Keratinocyte (primary cell): Measurements from ENCODE around the gene GSC2. TPM values are rescaled to one million over a fixed set of nuclear protein-coding genes. Genes with fewer than 3 reads are reported as not detected.
A peak's percentile ranks its signal among the peaks of the same experiment; 100 is the strongest.

Experiments
- DNase-seq: peaks from one replicate; pipeline ENCODE4 v3.0.0-alpha.2; 2011; ENCODE audit warnings: low read depth, missing footprints, low spot score
- FAIRE-seq: peaks from 2 replicates; lab custom pipeline; 2011; peaks lifted over from hg19 to GRCh38; lab: Jason Lieb, UNC
- H2AFZ ChIP-seq: 2 replicates; pipeline ENCODE4 v1.6.0; 2012; ENCODE audit warnings: low read length, control low read depth, inconsistent platforms; ENCODE audit not compliant: control insufficient read depth
- H3K27ac ChIP-seq: 2 replicates; pipeline ENCODE4 v1.5.1; 2011; ENCODE audit warnings: low read length; ENCODE audit not compliant: control insufficient read depth, insufficient read depth
- H3K27me3 ChIP-seq: 3 replicates; pipeline ENCODE4 v1.6.0; 2011; ENCODE audit warnings: low read length; ENCODE audit not compliant: control insufficient read depth, insufficient read depth; ENCODE audit errors: extremely low read depth
- H3K36me3 ChIP-seq, 2 experiments: 2 replicates in 1 of 2; 3 replicates in 1 of 2; pipeline ENCODE4 v1.5.1; 2011; ENCODE audit warnings: low read length in 2 of 2, mild to moderate bottlenecking in 1 of 2; ENCODE audit not compliant: control insufficient read depth in 2 of 2, insufficient read depth in 2 of 2; ENCODE audit errors: extremely low read depth in 1 of 2
- H3K4me1 ChIP-seq: 3 replicates; pipeline ENCODE4 v1.5.1; 2011; ENCODE audit warnings: low read length; ENCODE audit not compliant: control insufficient read depth, insufficient read depth; ENCODE audit errors: extremely low read depth
- H3K4me2 ChIP-seq: 3 replicates; pipeline ENCODE4 v1.6.0; 2011; ENCODE audit warnings: low read depth, low read length; ENCODE audit not compliant: control insufficient read depth, insufficient read depth; ENCODE audit errors: extremely low read depth
- H3K4me3 ChIP-seq, 3 experiments: fragments of 200-600 bp in 1 of 3; sonication (generic) in 1 of 3; 2 replicates in 2 of 3; 3 replicates in 1 of 3; pipeline ENCODE4 v1.5.1; 2011 to 2016; ENCODE audit warnings: low read length in 3 of 3, mild to moderate bottlenecking in 3 of 3, control low read depth in 2 of 3, inconsistent platforms in 1 of 3, low read depth in 1 of 3, mixed read lengths in 1 of 3, mixed run types in 1 of 3, moderate library complexity in 1 of 3; ENCODE audit not compliant: control insufficient read depth in 2 of 3, insufficient read depth in 2 of 3; ENCODE audit errors: extremely low read depth in 1 of 3
- H3K79me2 ChIP-seq: 2 replicates; pipeline ENCODE4 v1.6.0; 2012; ENCODE audit warnings: low read length; ENCODE audit not compliant: control insufficient read depth, insufficient read depth
- H3K9ac ChIP-seq: 3 replicates; pipeline ENCODE4 v1.6.0; 2011; ENCODE audit warnings: low read length; ENCODE audit not compliant: control insufficient read depth, insufficient read depth; ENCODE audit errors: extremely low read depth
- H3K9me1 ChIP-seq: 3 replicates; pipeline ENCODE4 v1.6.0; 2011; ENCODE audit warnings: low read length; ENCODE audit not compliant: control insufficient read depth, insufficient read depth; ENCODE audit errors: extremely low read depth
- H3K9me3 ChIP-seq: 2 replicates; pipeline ENCODE4 v1.5.1; 2012; ENCODE audit warnings: low read depth, low read length; ENCODE audit not compliant: control insufficient read depth
- H4K20me1 ChIP-seq: 3 replicates; pipeline ENCODE4 v1.6.0; 2011; ENCODE audit warnings: low read length; ENCODE audit not compliant: control insufficient read depth, insufficient read depth; ENCODE audit errors: extremely low read depth
- EZH2 ChIP-seq: IDR thresholded peaks from one replicate; pipeline ENCODE4 v1.6.1; 2012; ENCODE audit warnings: inconsistent platforms, mild to moderate bottlenecking, low read length, moderate library complexity
- dilution Hi-C: fragments of 300-500 bp; cut with MboI; formaldehyde crosslinking; loops from one replicate; pipeline ENCODE4 v1.7.0; 2020; ENCODE audit warnings: low sequenced_read_pairs; ENCODE audit not compliant: extremely low pct_ligation_motif_present
- polyA plus RNA-seq, 5 experiments: library from polyadenylated mRNA; depleted of rRNA in 3 of 5; stranded (reverse) in 3 of 5; stranded (forward) in 1 of 5; unstranded in 1 of 5; fragments of >200 nt; gene quantifications; 1 replicate in 1 of 5; 2 replicates in 3 of 5; 3 replicates in 1 of 5; pipeline versions ENCODE4 v1.2.1 to v1.2.3, GENCODE V29; 2011 to 2012; ENCODE audit warnings: missing spikeins in 2 of 5, low read depth in 1 of 5, low replicate concordance in 1 of 5
- TF ChIP-seq, protein P1 (sequence below), 3 experiments: IDR thresholded peaks in 1 of 3; conservative IDR thresholded peaks in 1 of 3; optimal IDR thresholded peaks in 1 of 3; 2 replicates in 2 of 3; 3 replicates in 1 of 3; pipeline versions ENCODE3 to v1.5.1; 2011; ENCODE audit warnings: low read length in 3 of 3, mild to moderate bottlenecking in 3 of 3, moderate library complexity in 2 of 3, control low read depth in 1 of 3, inconsistent platforms in 1 of 3; ENCODE audit not compliant: insufficient read depth in 2 of 3; ENCODE audit errors: extremely low read depth in 1 of 3

Gene GSC2
- polyA plus RNA-seq, 1 donor (not counting 4 experiments of a cell fraction or from before 2014, with no cell fraction given), result not detected

GRCh38 chr22:19143212-19143611 is 6.9 kb downstream of the GSC2 start:
- peaks cover 6% of the 10 kb centered on the region for H3K4me1 ChIP-seq
- no peak overlapping the region for H2AFZ ChIP-seq
- H3K36me3 ChIP-seq, result peaks cover 14 to 24% of the 10 kb centered on the region in 2 experiments
- DNase-seq (no peak), FAIRE-seq (no peak)
- no peaks in the 10 kb centered on the region for H4K20me1 ChIP-seq
- H3K27ac ChIP-seq, result no peak overlapping the region
- peak overlapping the region; percentile 36 for H3K9ac ChIP-seq
- peak overlapping the region in 1 of 3 experiments; percentile 76 for H3K4me3 ChIP-seq
- H3K79me2 ChIP-seq, result peaks cover 20% of the 10 kb centered on the region
- H3K9me1 ChIP-seq, result no peaks in the 10 kb centered on the region
- no peaks in the 10 kb centered on the region for H3K9me3 ChIP-seq
- peak overlapping the region; percentile 72 for H3K4me2 ChIP-seq
- dilution Hi-C loops, result no loop called here
- H3K27me3 ChIP-seq, result peaks cover 8% of the 10 kb centered on the region
- TF ChIP-seq EZH2, result no peak
- TF ChIP-seq, protein P1, sequence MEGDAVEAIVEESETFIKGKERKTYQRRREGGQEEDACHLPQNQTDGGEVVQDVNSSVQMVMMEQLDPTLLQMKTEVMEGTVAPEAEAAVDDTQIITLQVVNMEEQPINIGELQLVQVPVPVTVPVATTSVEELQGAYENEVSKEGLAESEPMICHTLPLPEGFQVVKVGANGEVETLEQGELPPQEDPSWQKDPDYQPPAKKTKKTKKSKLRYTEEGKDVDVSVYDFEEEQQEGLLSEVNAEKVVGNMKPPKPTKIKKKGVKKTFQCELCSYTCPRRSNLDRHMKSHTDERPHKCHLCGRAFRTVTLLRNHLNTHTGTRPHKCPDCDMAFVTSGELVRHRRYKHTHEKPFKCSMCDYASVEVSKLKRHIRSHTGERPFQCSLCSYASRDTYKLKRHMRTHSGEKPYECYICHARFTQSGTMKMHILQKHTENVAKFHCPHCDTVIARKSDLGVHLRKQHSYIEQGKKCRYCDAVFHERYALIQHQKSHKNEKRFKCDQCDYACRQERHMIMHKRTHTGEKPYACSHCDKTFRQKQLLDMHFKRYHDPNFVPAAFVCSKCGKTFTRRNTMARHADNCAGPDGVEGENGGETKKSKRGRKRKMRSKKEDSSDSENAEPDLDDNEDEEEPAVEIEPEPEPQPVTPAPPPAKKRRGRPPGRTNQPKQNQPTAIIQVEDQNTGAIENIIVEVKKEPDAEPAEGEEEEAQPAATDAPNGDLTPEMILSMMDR (optimal IDR thresholded peaks at IDR 0.05 in 1 of 3, IDR thresholded peaks at IDR 0.05 in 1 of 3, conservative IDR thresholded peaks at IDR 0.05 in 1 of 3; ENCODE audit: extremely low read depth in 1 of 3, insufficient read depth in 2 of 3, low read length in 3 of 3), result no peak

GRCh38 chr22:19142394-19142793 is 7.7 kb downstream of the GSC2 start:
- H3K9ac ChIP-seq, result no peak overlapping the region
- H3K27ac ChIP-seq, result no peak overlapping the region
- H3K4me1 ChIP-seq, result peaks cover 6% of the 10 kb centered on the region
- H2AFZ ChIP-seq, result no peak overlapping the region
- no peaks in the 10 kb centered on the region for H4K20me1 ChIP-seq
- TF ChIP-seq, protein P1 (optimal IDR thresholded peaks at IDR 0.05 in 1 of 3, IDR thresholded peaks at IDR 0.05 in 1 of 3, conservative IDR thresholded peaks at IDR 0.05 in 1 of 3; ENCODE audit: extremely low read depth in 1 of 3, insufficient read depth in 2 of 3, low read length in 3 of 3), result no peak
- TF ChIP-seq EZH2, result no peak
- H3K9me1 ChIP-seq, result no peaks in the 10 kb centered on the region
- H3K9me3 ChIP-seq, result no peaks in the 10 kb centered on the region
- no peak overlapping the region for H3K4me2 ChIP-seq
- no peak overlapping the region for H3K4me3 ChIP-seq
- H3K27me3 ChIP-seq, result no peaks in the 10 kb centered on the region
- DNase-seq, result no peak
- H3K79me2 ChIP-seq, result peaks cover 20% of the 10 kb centered on the region
- dilution Hi-C loops, result no loop called here
- no peak for FAIRE-seq
- H3K36me3 ChIP-seq, result peaks cover 14 to 30% of the 10 kb centered on the region in 2 experiments
